GM21619 (cell line): ENCODE results near the gene CACNA1S.

Experiments
- ATAC-seq: cut with Tn5 transposase; IDR thresholded peaks from one replicate; pipeline ENCODE4 v1.9.1; 2021; ENCODE audit not compliant: unreplicated experiment

CACNA1S gene

DNA sequence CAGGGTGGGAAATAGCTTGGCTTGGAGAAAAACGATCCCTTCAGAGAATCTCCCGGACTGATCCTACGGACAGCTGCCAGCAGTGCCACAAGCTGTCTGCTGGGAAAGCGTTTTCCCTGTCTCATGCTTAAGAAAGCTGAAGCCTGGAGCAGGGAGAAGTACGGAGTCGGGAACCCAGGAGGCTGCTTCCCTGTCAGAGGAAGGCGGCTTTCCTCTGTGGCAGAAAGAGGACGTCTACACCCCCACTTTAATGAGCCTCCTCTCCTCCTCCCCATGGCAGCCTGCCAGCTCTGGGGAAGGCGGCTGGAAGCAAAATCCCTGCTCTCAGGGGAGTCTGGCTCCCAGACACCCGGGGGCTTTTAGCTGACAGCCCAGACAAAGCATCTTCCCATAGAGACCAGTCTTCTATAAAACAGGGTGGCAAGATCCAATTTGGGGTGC lies 96.0 kb downstream of the CACNA1S start:
- no peak for ATAC-seq

DNA sequence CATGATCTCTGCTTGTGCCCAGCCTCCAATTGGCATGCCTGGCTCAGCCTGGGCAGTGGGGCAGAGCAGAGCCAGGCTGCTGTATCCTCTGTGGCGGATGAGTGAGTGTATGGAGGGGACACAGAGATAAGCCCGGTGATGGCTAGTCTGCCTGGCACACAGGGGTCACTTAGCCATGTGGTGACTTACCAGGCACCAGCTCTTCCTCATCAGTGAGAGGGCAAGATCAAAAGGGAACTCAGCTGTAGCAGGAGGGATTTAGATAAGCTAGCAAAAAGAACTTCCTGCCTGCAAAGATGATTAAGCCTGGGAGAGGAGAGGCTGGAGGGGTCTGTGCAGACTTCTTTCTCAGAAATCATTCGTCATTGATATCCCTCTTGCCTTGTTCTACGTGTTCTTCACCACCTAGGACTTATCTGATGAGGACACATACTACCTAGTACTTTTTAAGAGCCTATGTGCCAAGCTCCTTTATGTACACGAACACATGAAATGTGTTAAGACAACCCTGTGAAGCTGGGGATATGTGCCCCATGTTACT lies 96.6 kb downstream of the CACNA1S start:
- ATAC-seq, result no peak

- ATAC-seq, result no peak
Measured at GRCh38 chr1:201014816-201015200, 97.4 kb downstream of the CACNA1S start.

- ATAC-seq, result no peak
Measured at GRCh38 chr1:201013991-201014815, 98.0 kb downstream of the CACNA1S start.

GRCh38 chr1:201013031-201013485 lies 99.2 kb downstream of the CACNA1S start:
- ATAC-seq, result no peak

GRCh38 chr1:201011616-201012015 lies 100.6 kb downstream of the CACNA1S start:
- no peak for ATAC-seq

DNA sequence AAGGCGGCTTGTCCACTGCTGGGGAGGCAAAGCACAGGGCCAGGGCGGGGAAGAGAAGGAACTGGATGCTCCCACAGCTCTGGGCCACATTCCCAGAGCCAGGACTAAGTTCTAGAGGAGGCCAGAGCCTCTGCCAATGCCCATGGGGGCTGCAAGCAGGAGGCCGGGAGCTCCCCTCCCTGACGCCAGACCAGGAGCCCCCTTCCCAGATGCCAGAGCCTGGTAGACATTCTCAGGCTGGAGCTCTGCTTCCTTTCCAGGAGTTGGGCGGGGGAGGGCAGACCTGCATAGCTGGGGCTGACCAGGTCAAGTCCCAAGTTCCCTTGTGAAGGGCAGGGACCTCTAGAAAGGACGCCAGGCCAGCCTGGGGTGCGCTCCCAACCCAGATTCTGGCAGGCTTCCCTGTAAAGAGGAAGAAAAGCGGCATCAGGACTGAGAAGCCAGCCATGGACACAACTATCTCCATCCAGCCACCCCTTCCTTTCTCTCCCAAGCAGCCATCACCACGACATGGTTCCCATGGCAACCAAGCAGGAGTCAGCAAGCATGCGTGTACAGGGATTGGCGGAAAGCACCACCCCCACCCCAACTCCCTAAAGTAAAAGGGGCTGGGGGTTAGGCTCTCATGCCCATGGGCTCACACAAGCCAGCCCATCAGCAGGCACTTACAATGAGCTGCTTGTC lies 102.1 kb downstream of the CACNA1S start:
- ATAC-seq, result no peak

GRCh38 chr1:201008666-201009360 lies 103.4 kb downstream of the CACNA1S start:
- ATAC-seq, result no peak

- ATAC-seq, result no peak
Measured at GRCh38 chr1:201007481-201007880, 104.7 kb downstream of the CACNA1S start.

GRCh38 chr1:201006450-201006849 lies 105.8 kb downstream of the CACNA1S start:
- no peak for ATAC-seq

- ATAC-seq, result no peak
Measured at GRCh38 chr1:201004732-201005131, 107.5 kb downstream of the CACNA1S start.

- no peak for ATAC-seq
Measured at GRCh38 chr1:201004154-201004553, 108.1 kb downstream of the CACNA1S start.

DNA sequence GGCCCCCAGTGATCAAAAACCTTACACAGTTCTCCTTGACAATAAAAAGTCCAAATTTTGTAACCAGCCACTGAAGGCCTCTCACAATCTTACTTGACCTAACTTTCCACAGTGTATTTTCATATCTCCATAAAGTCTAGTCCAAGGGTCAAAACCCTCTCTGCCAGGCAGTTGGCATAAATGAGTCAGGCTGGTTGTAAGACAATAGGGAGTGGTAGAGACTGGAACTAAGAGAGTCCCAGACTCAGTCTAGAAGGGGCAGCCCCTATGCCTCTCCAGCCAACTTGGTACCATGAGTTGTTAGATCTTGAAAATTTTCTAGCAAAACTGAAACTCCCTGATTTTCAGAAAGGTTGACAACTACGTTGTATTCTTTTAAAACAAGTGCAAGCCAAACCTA lies 109.7 kb downstream of the CACNA1S start:
- ATAC-seq, result no peak

DNA sequence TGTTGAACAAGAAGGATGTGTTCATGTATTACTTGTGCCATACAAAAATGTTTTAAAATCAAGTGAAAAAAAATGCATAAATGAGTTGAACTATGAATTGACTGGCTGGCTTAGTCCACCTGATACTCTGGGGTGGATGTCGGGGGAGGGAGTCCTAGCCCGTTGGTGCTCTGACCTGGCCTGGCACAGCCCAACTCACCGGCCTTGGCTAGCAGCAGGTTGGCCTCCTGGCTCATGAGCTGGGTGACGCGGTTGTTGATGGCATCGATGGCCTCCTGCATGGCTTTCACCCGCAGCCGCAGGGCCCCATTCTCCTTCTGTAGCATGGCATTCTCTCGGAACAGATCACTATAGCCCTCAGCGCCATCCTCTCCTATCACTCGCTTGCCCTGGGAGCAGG lies 110.3 kb downstream of the CACNA1S start:
- ATAC-seq, result no peak

GRCh38 chr1:201000391-201000790 lies 111.8 kb downstream of the CACNA1S start:
- no peak for ATAC-seq

DNA sequence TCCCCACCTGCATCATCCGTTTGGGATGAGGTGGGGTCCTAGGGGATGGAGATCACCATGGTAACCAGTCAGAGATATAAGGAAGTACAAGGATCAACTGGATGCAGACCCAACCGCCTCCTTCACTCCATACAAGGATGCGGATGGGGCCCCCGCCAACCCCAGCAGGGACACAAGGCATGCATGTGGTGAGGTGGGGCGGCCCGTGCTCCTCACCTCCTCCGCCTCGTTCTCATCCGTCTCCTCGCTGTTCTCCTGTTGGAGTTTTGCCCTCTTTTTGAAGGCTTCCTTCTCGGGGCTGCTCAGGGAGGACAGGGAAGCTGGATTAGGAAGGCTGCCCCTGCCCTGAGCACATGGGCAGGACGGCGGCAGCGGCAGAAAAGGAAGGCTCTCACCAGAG lies 112.6 kb downstream of the CACNA1S start:
- no peak for ATAC-seq

- ATAC-seq, result no peak
Measured at GRCh38 chr1:200998323-200998722, 113.9 kb downstream of the CACNA1S start.

- ATAC-seq, result no peak
Measured at GRCh38 chr1:200992382-200993048, 119.7 kb downstream of the CACNA1S start.

- ATAC-seq, result no peak
Measured at GRCh38 chr1:200991097-200991614, 121.1 kb downstream of the CACNA1S start.

- no peak for ATAC-seq
Measured at GRCh38 chr1:200990114-200990513, 122.1 kb downstream of the CACNA1S start.
